K562 (cell line): Measurements from ENCODE around the gene TMOD2. TPM values are rescaled to one million over a fixed set of nuclear protein-coding genes. Genes with fewer than 3 reads are reported as not detected.

ENCODE experiments used
- ARID4B ChIP-seq: sonication (generic); formaldehyde crosslinking; IDR thresholded peaks from 2 replicates; pipeline ENCODE4 v1.8.0; 2022; ENCODE audit warnings: mild to moderate bottlenecking, missing genetic modification reagents
- CHD1 ChIP-seq: fragments of 200-600 bp; sonication (generic); IDR thresholded peaks from one replicate; pipeline ENCODE4 v1.6.1; 2012; ENCODE audit warnings: mild to moderate bottlenecking, moderate library complexity, low read length, inconsistent platforms
- ELF4 ChIP-seq: fragments of 450-650 bp; formaldehyde crosslinking; IDR thresholded peaks from 2 replicates; pipeline ENCODE4 v1.4.0; 2022; ENCODE audit warnings: missing genetic modification characterization
- ESRRA ChIP-seq: fragments of 450-650 bp; IDR thresholded peaks from 2 replicates; pipeline ENCODE4 v1.6.1; 2014; ENCODE audit warnings: low read depth, mild to moderate bottlenecking, moderate library complexity, borderline replicate concordance
- FIP1L1 ChIP-seq: fragments of 200-400 bp; formaldehyde crosslinking; IDR thresholded peaks from 2 replicates; pipeline ENCODE4 v1.6.1; 2018; ENCODE audit warnings: mild to moderate bottlenecking, low read depth, low read length; ENCODE audit not compliant: poor library complexity, severe bottlenecking
- FOXP4 ChIP-seq: sonication (generic); formaldehyde crosslinking; IDR thresholded peaks from 2 replicates; pipeline ENCODE4 v1.8.0; 2022; ENCODE audit warnings: mild to moderate bottlenecking, missing genetic modification reagents, borderline replicate concordance
- NR2C1 ChIP-seq, 2 experiments: fragments of 450-650 bp; IDR thresholded peaks; 2 replicates each; pipeline ENCODE4 v1.6.1; 2017; ENCODE audit warnings: mild to moderate bottlenecking in 2 of 2, antibody characterized with exemption in 1 of 2, inconsistent platforms in 1 of 2, missing compliant biosample characterization in 1 of 2, missing genetic modification characterization in 1 of 2
- NR2C2 ChIP-seq, 2 experiments: fragments of 200-800 bp in 1 of 2; sonication (Bioruptor generic) in 1 of 2; sonication (generic) in 1 of 2; formaldehyde crosslinking in 1 of 2; IDR thresholded peaks; 2 replicates each; pipeline versions ENCODE4 v1.6.1 to v1.8.0; 2016 to 2022; ENCODE audit warnings: mild to moderate bottlenecking in 1 of 2, missing compliant biosample characterization in 1 of 2, missing genetic modification characterization in 1 of 2, missing genetic modification reagents in 1 of 2
- POLR2G ChIP-seq: fragments of 200-400 bp; formaldehyde crosslinking; IDR thresholded peaks from 2 replicates; pipeline ENCODE4 v1.6.1; 2017; ENCODE audit warnings: low read depth, mild to moderate bottlenecking, antibody characterized with exemption, low read length, moderate library complexity
- PRMT5 ChIP-seq: sonication (generic); formaldehyde crosslinking; IDR thresholded peaks from 2 replicates; pipeline ENCODE4 v1.5.0; 2020; ENCODE audit warnings: missing genetic modification reagents
- RBBP5 ChIP-seq: fragments of 200-600 bp; sonication (generic); IDR thresholded peaks from 2 replicates; pipeline ENCODE4 v1.6.1; 2012; ENCODE audit warnings: borderline replicate concordance, mild to moderate bottlenecking, low read length, control low read depth, inconsistent platforms; ENCODE audit not compliant: insufficient read depth, poor library complexity, severe bottlenecking
- RBM17 ChIP-seq: fragments of 200-400 bp; formaldehyde crosslinking; IDR thresholded peaks from 2 replicates; pipeline ENCODE4 v1.6.1; 2017; ENCODE audit warnings: low read depth, mild to moderate bottlenecking, low read length, borderline replicate concordance
- SP1 ChIP-seq: sonication (generic); formaldehyde crosslinking; IDR thresholded peaks from 2 replicates; pipeline ENCODE4 v1.8.1; 2022; ENCODE audit warnings: mild to moderate bottlenecking, missing genetic modification reagents
- SREBF1 ChIP-seq: fragments of 150-350 bp; IDR thresholded peaks from 2 replicates; pipeline ENCODE4 v1.6.1; 2014; ENCODE audit warnings: antibody characterized with exemption, low read depth, low read length, borderline replicate concordance
- ZC3H4 ChIP-seq: sonication (generic); formaldehyde crosslinking; IDR thresholded peaks from 2 replicates; pipeline ENCODE4 v1.9.0; 2021; ENCODE audit warnings: missing genetic modification reagents, borderline replicate concordance
- ZFP36 ChIP-seq: fragments of 150-350 bp; IDR thresholded peaks from 2 replicates; pipeline ENCODE4 v1.6.1; 2018; ENCODE audit warnings: low read length, low read depth; ENCODE audit not compliant: partially characterized antibody
- ZNF212 ChIP-seq: fragments of 450-650 bp; formaldehyde crosslinking; IDR thresholded peaks from 2 replicates; pipeline ENCODE4 v1.4.0; 2020; ENCODE audit warnings: mild to moderate bottlenecking
- polyA plus RNA-seq, 8 experiments: library from polyadenylated mRNA; depleted of rRNA in 4 of 8; stranded (reverse) in 5 of 8; unstranded in 3 of 8; fragments of >200 nt; fragmentation: Nextera tagmentation in 2 of 8; fragmentation: Illumina TruSeq in 1 of 8; extraction: Ambion mirVana in 2 of 8; extraction: Trizol in 1 of 8; gene quantifications; 2 replicates each; pipeline versions ENCODE4 v1.2.1 to v1.2.3, GENCODE V29; 2011 to 2014; ENCODE audit warnings: inconsistent platforms in 1 of 8, missing spikeins in 1 of 8
- total RNA-seq, 7 experiments: library from RNA; depleted of rRNA in 6 of 7; stranded (reverse); fragments of >200 nt in 6 of 7; fragmentation: Illumina TruSeq in 2 of 7; extraction: Trizol in 2 of 7; gene quantifications; 2 replicates each; pipeline versions ENCODE4 v1.2.1 to v1.2.3, GENCODE V29; 2011 to 2021; ENCODE audit warnings: low replicate concordance in 1 of 7

The TMOD2 gene
- total and polyA plus RNA-seq, 9 of the 15 experiments (the other 6 are each of a cell fraction or from before 2014, with no cell fraction given): 0.49 to 3.8 (median 3.0) TPM

- no peak for TF ChIP-seq SREBF1
- TF ChIP-seq ZFP36: no peak
- no peak for TF ChIP-seq RBM17
- peak; percentile 75 for TF ChIP-seq SP1 (CRISPR knock-in tag)
- no peak for TF ChIP-seq ESRRA
- TF ChIP-seq POLR2G: peak; percentile 97
- TF ChIP-seq NR2C1 (IDR thresholded peaks at IDR 0.05): peak; percentile 52; the same call in 1 of the 2 replicates
- TF ChIP-seq NR2C1 (tag; IDR thresholded peaks at IDR 0.05): peak; percentile 44; the same call in 1 of the 2 replicates
- peak; percentile 68 for TF ChIP-seq NR2C2 (CRISPR knock-in tag; IDR thresholded peaks at IDR 0.05)
- TF ChIP-seq NR2C2 (tag; IDR thresholded peaks at IDR 0.05): peak; percentile 89
- no peak for TF ChIP-seq ZNF212 (CRISPR knock-in tag)
- TF ChIP-seq RBBP5: peak; percentile 89
- TF ChIP-seq FIP1L1: peak; percentile 74
- peak; percentile 43 for TF ChIP-seq ARID4B (CRISPR knock-in tag)
- TF ChIP-seq FOXP4: no peak
- peak; percentile 26 for TF ChIP-seq CHD1
- TF ChIP-seq PRMT5 (CRISPR knock-in tag): no peak
- 0 out of 2 replicates have a peak, but pooled peaks have one; percentile 51 for TF ChIP-seq ELF4 (CRISPR knock-in tag)
- 0 out of 2 replicates have a peak, but pooled peaks have one; percentile 54 for TF ChIP-seq ZC3H4 (CRISPR knock-in tag)
These were observed 78.2 kb downstream of the TMOD2 start, which contains the start of gene TMOD3 (continued) for GRCh38 chr15:51829376-51830275.
